RWPE2 (cell line): Measurements from ENCODE around the gene MCRIP1.

Experiments used
- ATAC-seq: fragments of 200-7000 bp; cut with Tn5 transposase; 3 replicates; pipeline ENCODE4 v1.9.1; 2021; ENCODE audit warnings: low read depth
- DNase-seq: peaks from one replicate; pipeline ENCODE4 v3.0.0-alpha.2; 2020; ENCODE audit warnings: low spot score
- H3K27ac ChIP-seq: fragments of 450-650 bp; 2 replicates; pipeline ENCODE4 v1.5.1; 2017; ENCODE audit warnings: mild to moderate bottlenecking; ENCODE audit not compliant: poor library complexity, severe bottlenecking
- H3K27me3 ChIP-seq: fragments of 250-450 bp; sonication (Bioruptor Pico); 2 replicates; pipeline ENCODE4 v1.5.1; 2021; ENCODE audit warnings: mild to moderate bottlenecking, moderate library complexity; ENCODE audit not compliant: insufficient read depth, poor library complexity, severe bottlenecking
- H3K36me3 ChIP-seq: fragments of 250-450 bp; sonication (Bioruptor Pico); 2 replicates; pipeline ENCODE4 v1.5.1; 2020; ENCODE audit warnings: low read depth, mild to moderate bottlenecking, moderate library complexity
- H3K4me1 ChIP-seq: fragments of 250-450 bp; sonication (Bioruptor Pico); 2 replicates; pipeline ENCODE4 v1.5.1; 2021; ENCODE audit warnings: mild to moderate bottlenecking, moderate library complexity; ENCODE audit not compliant: insufficient read depth, poor library complexity, severe bottlenecking
- H3K4me3 ChIP-seq: fragments of 250-450 bp; sonication (Bioruptor Pico); 2 replicates; pipeline ENCODE4 v1.5.1; 2021; ENCODE audit warnings: mild to moderate bottlenecking, moderate library complexity; ENCODE audit not compliant: severe bottlenecking
- H3K9me3 ChIP-seq: fragments of 250-450 bp; sonication (Bioruptor Pico); 2 replicates; pipeline ENCODE4 v1.5.1; 2021; ENCODE audit warnings: mild to moderate bottlenecking, moderate library complexity; ENCODE audit not compliant: severe bottlenecking
- TF ChIP-seq, protein P1 (sequence below): fragments of 450-650 bp; IDR thresholded peaks from one replicate; pipeline ENCODE4 v1.5.1; 2017; ENCODE audit warnings: mild to moderate bottlenecking, moderate library complexity; ENCODE audit not compliant: poor library complexity, severe bottlenecking

The MCRIP1 gene

DNA sequence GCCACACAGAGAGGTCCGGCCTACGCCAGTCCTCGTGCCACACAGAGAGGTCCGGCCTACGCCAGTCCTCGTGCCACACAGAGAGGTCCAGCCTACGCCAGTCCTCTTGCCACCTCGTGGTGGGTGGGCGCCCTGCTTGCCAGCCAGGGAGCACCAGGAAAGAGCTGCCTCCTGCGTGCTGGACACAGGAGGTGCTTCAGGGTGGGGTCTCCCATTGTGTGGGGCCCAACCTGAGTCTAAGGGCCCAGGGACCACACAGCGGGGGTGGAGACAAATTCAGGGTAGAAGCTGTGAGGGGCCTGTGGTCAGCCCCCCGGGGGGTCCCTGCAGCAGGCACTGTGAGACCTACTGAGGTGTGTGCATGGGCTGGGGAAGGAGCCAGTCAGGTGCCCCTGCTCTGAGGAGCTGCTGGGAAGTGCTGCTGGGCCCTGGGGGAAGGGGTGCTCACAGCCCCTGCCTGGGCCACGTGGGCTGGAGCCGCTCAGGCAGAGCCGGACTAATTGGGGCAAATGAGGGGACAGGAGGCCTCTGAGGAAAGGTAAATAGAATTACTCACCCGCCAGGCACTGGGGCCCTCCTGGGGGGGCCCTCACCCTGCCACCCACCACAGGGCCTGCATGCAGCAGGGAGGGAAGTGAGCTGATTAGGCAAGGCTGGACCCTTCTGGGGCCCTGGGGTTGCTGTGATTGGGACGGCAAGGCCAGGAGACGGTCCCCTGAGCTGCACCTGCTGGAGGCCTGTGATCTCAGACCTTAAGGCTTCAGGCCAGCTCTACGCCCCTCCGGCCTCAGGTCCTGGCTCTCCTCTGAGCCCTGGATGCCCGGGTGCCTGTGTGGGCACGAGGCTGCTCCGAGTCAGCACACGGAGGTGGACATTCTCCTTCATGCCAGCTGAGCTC, 18.1 kb downstream of the MCRIP1 start:
- ATAC-seq (peak; percentile 19; the same call in 2 of the 3 replicates), DNase-seq (peak; percentile 53)
- Histone ChIP-seq H3K9me3 (no peaks in the 10 kb centered on the region), H3K4me3 (no peak overlapping the region), H3K36me3 (no peaks in the 10 kb centered on the region), H3K27me3 (no peaks in the 10 kb centered on the region), H3K27ac (no peak overlapping the region), H3K4me1 (no peaks in the 10 kb centered on the region)
- TF ChIP-seq, protein P1, sequence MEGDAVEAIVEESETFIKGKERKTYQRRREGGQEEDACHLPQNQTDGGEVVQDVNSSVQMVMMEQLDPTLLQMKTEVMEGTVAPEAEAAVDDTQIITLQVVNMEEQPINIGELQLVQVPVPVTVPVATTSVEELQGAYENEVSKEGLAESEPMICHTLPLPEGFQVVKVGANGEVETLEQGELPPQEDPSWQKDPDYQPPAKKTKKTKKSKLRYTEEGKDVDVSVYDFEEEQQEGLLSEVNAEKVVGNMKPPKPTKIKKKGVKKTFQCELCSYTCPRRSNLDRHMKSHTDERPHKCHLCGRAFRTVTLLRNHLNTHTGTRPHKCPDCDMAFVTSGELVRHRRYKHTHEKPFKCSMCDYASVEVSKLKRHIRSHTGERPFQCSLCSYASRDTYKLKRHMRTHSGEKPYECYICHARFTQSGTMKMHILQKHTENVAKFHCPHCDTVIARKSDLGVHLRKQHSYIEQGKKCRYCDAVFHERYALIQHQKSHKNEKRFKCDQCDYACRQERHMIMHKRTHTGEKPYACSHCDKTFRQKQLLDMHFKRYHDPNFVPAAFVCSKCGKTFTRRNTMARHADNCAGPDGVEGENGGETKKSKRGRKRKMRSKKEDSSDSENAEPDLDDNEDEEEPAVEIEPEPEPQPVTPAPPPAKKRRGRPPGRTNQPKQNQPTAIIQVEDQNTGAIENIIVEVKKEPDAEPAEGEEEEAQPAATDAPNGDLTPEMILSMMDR = no peak

DNA sequence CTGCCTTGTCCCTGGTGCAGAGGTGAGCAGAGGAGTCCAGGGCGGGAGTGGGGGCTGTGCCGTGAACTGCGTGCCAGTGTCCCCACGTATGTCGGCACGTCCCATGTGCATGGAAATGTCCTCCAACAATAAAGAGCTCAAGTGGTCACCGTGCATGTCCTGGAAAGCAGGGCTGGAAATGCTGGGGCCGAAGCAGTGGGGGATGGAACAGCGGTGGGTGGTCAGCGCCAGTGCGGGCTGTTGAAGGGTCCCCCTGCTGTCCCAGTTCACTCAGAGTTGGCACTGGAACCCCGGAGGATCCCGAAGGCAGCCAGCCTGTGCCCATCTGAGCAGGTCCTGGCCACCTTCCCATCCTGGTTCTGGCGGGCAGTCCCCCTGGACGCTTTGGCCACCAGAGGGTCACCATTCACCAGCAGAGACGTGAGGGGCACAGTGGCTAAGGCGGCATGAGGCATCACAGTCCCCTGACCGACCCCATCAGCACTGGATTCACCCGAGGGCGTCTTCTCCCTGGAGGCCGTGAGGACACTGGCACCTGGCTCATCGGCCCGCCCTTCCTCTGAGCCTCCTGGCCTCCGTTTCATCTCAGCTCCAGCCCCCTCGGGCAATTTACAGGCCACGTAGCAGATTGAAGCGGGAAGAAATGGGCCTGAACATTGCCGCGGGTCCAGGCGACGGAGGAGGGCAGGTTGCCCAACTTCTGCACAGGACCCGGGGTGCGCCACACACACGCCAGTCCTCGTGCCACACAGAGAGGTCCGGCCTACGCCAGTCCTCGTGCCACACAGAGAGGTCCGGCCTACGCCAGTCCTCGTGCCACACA, 19.0 kb downstream of the MCRIP1 start:
- no peak for ATAC-seq
- H3K4me1 ChIP-seq = no peaks in the 10 kb centered on the region

DNA sequence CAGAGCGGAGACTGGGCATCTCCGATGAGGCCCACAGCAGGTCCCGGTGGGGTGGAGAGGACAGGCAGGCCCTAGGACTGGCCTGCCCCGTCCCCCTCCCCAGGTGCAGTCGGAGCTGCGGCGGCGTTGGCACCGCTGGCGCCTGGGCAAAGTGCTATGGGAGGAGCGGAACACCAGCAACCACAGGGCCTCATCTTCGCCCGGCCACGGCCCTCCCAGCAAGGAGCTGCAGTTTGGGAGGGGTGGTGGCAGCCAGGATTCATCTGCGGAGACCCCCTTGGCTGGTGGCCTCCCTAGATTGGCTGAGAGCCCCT, 19.8 kb downstream of the MCRIP1 start:
- no peak overlapping the region for H3K27ac ChIP-seq
- TF ChIP-seq, protein P1 = no peak
- DNase-seq = no peak
- H3K4me1 ChIP-seq = no peaks in the 10 kb centered on the region
- ATAC-seq = no peak
- no peaks in the 10 kb centered on the region for H3K9me3 ChIP-seq
- H3K27me3 ChIP-seq = peaks cover 5% of the 10 kb centered on the region
- no peaks in the 10 kb centered on the region for H3K36me3 ChIP-seq
- H3K4me3 ChIP-seq = no peak overlapping the region

More for the DNA sequence above, 19.0 kb downstream of the MCRIP1 start:
- Histone ChIP-seq H3K9me3 (no peaks in the 10 kb centered on the region), H3K4me3 (no peak overlapping the region), H3K27me3 (no peaks in the 10 kb centered on the region), H3K27ac (no peak overlapping the region), H3K36me3 (no peaks in the 10 kb centered on the region)
- peak; percentile 69 for DNase-seq
- TF ChIP-seq, protein P1 = no peak

DNA sequence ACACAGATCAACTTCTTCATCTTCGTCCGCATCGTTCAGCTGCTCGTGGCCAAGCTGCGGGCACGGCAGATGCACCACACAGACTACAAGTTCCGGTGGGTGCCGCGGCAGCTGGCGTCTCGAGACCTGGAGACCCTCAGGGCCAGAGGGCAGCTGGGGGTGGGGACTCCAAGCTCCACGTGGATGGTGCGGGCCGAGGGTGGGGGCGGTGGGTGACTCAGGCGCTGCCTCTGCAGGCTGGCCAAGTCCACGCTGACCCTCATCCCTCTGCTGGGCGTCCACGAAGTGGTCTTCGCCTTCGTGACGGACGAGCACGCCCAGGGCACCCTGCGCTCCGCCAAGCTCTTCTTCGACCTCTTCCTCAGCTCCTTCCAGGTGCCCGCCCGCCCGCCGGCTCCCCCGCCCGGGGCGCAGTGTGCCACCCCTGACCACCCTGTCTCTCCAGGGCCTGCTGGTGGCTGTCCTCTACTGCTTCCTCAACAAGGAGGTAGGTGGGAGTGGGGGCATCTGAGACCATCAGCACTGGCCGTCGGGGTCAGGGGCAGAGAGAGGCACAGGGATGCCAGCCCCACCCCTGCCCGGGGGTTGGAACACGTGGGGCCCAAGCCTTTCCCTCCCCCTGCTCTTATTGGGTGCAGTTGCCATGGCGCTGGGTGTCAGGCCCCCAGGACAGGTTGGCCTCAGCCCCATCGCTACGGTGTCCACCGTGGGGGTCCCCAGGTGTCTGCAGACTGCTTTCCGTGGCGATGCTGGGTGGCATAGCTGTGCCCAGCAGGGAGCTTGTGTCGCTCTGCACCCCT, 20.3 kb downstream of the MCRIP1 start:
- Histone ChIP-seq H3K9me3 (no peaks in the 10 kb centered on the region), H3K4me3 (no peak overlapping the region), H3K27me3 (peaks cover 10% of the 10 kb centered on the region), H3K27ac (no peak overlapping the region), H3K36me3 (no peaks in the 10 kb centered on the region), H3K4me1 (no peaks in the 10 kb centered on the region)
- TF ChIP-seq, protein P1 = no peak
- DNase-seq = peak; percentile 71
- ATAC-seq = no peak
